ENCODE results near the gene UNG.

The UNG gene

GRCh38 chr12:109147954-109148353, 50.6 kb downstream of the UNG start:
- Histone ChIP-seq H3K4me1 (ENCODE audit: insufficient read depth, low read length) (no peaks in the 10 kb centered on the region), H3K27me3 (ENCODE audit: insufficient read depth, low read length) (no peaks in the 10 kb centered on the region; the same call in 1 of the 2 replicates), H3K36me3 (ENCODE audit: insufficient read depth, low read depth, low read length) (no peaks in the 10 kb centered on the region), H3K9me3 (ENCODE audit: insufficient read depth, low read depth, low read length) (no peaks in the 10 kb centered on the region), H3K9ac (ENCODE audit: low read depth, low read length) (no peak overlapping the region), H3K4me3 (ENCODE audit: low read length) (no peak overlapping the region), H3K27ac (ENCODE audit: low read length) (no peak overlapping the region)

DNA sequence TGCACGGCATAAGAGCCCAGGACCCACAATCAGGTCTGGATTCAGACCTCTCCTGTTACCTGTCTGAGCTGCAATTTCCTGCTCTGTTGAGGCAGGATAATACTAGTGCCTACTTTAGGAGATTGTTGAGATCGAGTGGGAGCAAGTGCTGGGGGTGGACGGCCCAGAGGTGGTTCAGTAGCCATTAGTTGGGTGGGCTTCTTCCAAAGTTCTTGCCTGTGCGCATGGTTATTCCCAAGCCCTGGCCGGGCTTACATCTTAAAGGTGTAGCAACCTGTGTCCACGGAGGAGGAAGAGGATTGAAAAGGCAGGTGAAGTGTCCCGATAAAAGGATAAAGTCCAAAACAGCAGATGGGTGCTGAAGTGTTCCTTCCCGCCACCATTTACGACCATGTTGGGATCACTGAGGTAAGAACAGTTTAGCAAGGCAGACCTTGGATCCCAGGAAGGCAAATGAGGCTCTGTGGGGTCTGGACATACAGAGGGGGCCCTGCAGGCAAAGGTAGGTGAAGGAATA, 52.8 kb downstream of the UNG start:
- Histone ChIP-seq H3K4me3 (ENCODE audit: low read length) (no peak overlapping the region), H3K9ac (ENCODE audit: low read depth, low read length) (no peak overlapping the region), H3K36me3 (ENCODE audit: insufficient read depth, low read depth, low read length) (no peaks in the 10 kb centered on the region), H3K27ac (ENCODE audit: low read length) (no peak overlapping the region), H3K9me3 (ENCODE audit: insufficient read depth, low read depth, low read length) (no peaks in the 10 kb centered on the region), H3K4me1 (ENCODE audit: insufficient read depth, low read length) (no peaks in the 10 kb centered on the region; the same call in 1 of the 2 replicates), H3K27me3 (ENCODE audit: insufficient read depth, low read length) (peaks cover 14% of the 10 kb centered on the region)

DNA sequence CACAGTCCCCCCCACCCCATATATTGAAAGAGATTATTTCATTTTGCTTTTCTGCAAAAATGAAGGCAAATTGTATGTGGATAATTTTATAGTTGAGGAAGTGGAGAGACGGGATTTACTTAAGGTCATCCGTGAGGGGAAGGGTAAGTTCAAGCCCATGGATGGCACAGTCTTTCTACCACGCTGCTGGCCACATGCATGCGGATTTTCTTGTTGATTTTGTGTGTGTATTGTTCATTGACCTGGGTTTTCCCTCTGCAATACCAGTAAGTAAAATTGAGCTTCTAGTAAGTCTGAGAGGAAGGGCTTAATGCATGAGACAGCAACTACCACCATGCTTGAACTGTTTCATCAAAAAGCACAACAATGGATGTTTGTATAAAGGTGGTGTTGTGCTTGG, 54.1 kb downstream of the UNG start:
- peaks cover 14% of the 10 kb centered on the region for H3K27me3 ChIP-seq (ENCODE audit: insufficient read depth, low read length)
- H3K4me3 ChIP-seq (ENCODE audit: low read length) = no peak overlapping the region
- H3K9me3 ChIP-seq (ENCODE audit: insufficient read depth, low read depth, low read length) = no peaks in the 10 kb centered on the region
- no peaks in the 10 kb centered on the region for H3K36me3 ChIP-seq (ENCODE audit: insufficient read depth, low read depth, low read length)
- H3K27ac ChIP-seq (ENCODE audit: low read length) = no peak overlapping the region
- peaks cover 4% of the 10 kb centered on the region; the same call in 1 of the 2 replicates for H3K4me1 ChIP-seq (ENCODE audit: insufficient read depth, low read length)
- H3K9ac ChIP-seq (ENCODE audit: low read depth, low read length) = no peak overlapping the region

DNA sequence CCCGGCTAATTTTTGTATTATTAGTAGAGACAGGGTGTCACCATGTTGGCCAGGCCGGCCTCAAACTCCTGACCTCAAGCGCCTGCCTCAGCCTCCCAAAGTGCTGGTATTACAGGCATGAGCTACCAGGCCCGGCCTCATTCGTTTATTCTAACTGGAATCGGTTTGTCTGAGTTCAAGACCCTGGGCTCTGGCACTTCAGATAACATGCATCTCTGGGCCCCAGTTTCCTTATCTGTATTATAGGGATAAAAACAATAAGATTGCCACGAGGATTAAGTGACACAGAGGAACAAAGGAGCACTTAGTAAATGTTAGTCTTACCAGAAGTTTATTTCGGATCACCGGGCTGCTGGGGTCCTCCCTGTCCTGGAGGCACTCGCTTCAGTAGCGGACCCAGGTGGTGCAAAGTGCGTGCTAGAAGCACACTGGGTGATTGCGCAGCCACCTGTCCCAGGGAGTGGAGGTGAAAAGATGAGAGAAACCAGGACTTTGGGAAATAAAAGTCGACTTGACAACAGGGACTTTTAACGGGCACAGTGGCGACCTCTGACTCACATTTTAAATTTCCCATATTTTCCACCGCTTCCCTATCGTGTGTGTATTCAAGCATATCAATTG, 56.5 kb downstream of the UNG start:
- Histone ChIP-seq H3K27me3 (ENCODE audit: insufficient read depth, low read length) (peaks cover 14% of the 10 kb centered on the region), H3K4me1 (ENCODE audit: insufficient read depth, low read length) (peaks cover 4% of the 10 kb centered on the region; the same call in 1 of the 2 replicates), H3K36me3 (ENCODE audit: insufficient read depth, low read depth, low read length) (no peaks in the 10 kb centered on the region), H3K27ac (ENCODE audit: low read length) (no peak overlapping the region), H3K4me3 (ENCODE audit: low read length) (peak overlapping the region; percentile 95), H3K9ac (ENCODE audit: low read depth, low read length) (peak overlapping the region; percentile 72), H3K9me3 (ENCODE audit: insufficient read depth, low read depth, low read length) (no peaks in the 10 kb centered on the region)

- peak overlapping the region; percentile 95 for H3K4me3 ChIP-seq (ENCODE audit: low read length)
- H3K27ac ChIP-seq (ENCODE audit: low read length) = peak overlapping the region; percentile 97
- no peaks in the 10 kb centered on the region for H3K9me3 ChIP-seq (ENCODE audit: insufficient read depth, low read depth, low read length)
- no peaks in the 10 kb centered on the region for H3K36me3 ChIP-seq (ENCODE audit: insufficient read depth, low read depth, low read length)
- peak overlapping the region; percentile 95 for H3K9ac ChIP-seq (ENCODE audit: low read depth, low read length)
- peaks cover 14% of the 10 kb centered on the region for H3K27me3 ChIP-seq (ENCODE audit: insufficient read depth, low read length)
- H3K4me1 ChIP-seq (ENCODE audit: insufficient read depth, low read length) = peaks cover 4% of the 10 kb centered on the region; the same call in 1 of the 2 replicates
These were observed 57.3 kb downstream of the UNG start for GRCh38 chr12:109154451-109155438.

DNA sequence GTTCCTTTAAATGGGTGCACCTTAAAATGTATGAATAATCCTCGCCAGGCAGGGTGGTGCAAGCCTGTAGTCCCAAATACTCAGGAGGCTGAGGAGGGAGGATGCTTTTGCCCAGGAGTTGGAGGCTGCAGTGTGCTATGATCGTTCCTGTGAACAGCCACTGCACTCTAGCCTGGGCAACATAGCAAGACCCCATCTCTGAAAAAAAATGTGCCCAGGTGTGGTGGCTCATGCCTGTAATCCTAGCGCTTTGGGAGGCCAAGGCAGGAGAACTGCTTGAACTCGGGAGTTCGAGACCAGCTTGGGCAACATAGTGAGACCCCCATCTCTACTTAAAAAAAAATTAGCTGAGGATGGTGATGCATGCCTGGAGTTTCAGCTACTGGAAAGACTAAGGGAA, 58.6 kb downstream of the UNG start:
- Histone ChIP-seq H3K4me1 (ENCODE audit: insufficient read depth, low read length) (peaks cover 4% of the 10 kb centered on the region; the same call in 1 of the 2 replicates), H3K27ac (ENCODE audit: low read length) (no peak overlapping the region), H3K9me3 (ENCODE audit: insufficient read depth, low read depth, low read length) (no peaks in the 10 kb centered on the region), H3K4me3 (ENCODE audit: low read length) (no peak overlapping the region), H3K9ac (ENCODE audit: low read depth, low read length) (no peak overlapping the region), H3K36me3 (ENCODE audit: insufficient read depth, low read depth, low read length) (no peaks in the 10 kb centered on the region), H3K27me3 (ENCODE audit: insufficient read depth, low read length) (peaks cover 14% of the 10 kb centered on the region)

- Histone ChIP-seq H3K9ac (ENCODE audit: low read depth, low read length) (no peak overlapping the region), H3K9me3 (ENCODE audit: insufficient read depth, low read depth, low read length) (no peaks in the 10 kb centered on the region), H3K4me3 (ENCODE audit: low read length) (no peak overlapping the region), H3K4me1 (ENCODE audit: insufficient read depth, low read length) (peaks cover 4% of the 10 kb centered on the region; the same call in 1 of the 2 replicates), H3K36me3 (ENCODE audit: insufficient read depth, low read depth, low read length) (no peaks in the 10 kb centered on the region), H3K27me3 (ENCODE audit: insufficient read depth, low read length) (peaks cover 14% of the 10 kb centered on the region), H3K27ac (ENCODE audit: low read length) (no peak overlapping the region)
These were observed 59.2 kb downstream of the UNG start for GRCh38 chr12:109156586-109156985.

GRCh38 chr12:109157986-109158385, 60.6 kb downstream of the UNG start:
- Histone ChIP-seq H3K4me1 (ENCODE audit: insufficient read depth, low read length) (peaks cover 4% of the 10 kb centered on the region; the same call in 1 of the 2 replicates), H3K4me3 (ENCODE audit: low read length) (no peak overlapping the region), H3K27me3 (ENCODE audit: insufficient read depth, low read length) (peaks cover 13% of the 10 kb centered on the region), H3K36me3 (ENCODE audit: insufficient read depth, low read depth, low read length) (no peaks in the 10 kb centered on the region), H3K27ac (ENCODE audit: low read length) (no peak overlapping the region), H3K9me3 (ENCODE audit: insufficient read depth, low read depth, low read length) (no peaks in the 10 kb centered on the region), H3K9ac (ENCODE audit: low read depth, low read length) (no peak overlapping the region)

GRCh38 chr12:109160433-109160832, 63.0 kb downstream of the UNG start:
- no peak overlapping the region for H3K4me3 ChIP-seq (ENCODE audit: low read length)

More at GRCh38 chr12:109160433-109160832, 63.0 kb downstream of the UNG start:
- Histone ChIP-seq H3K27me3 (ENCODE audit: insufficient read depth, low read length) (no peaks in the 10 kb centered on the region), H3K27ac (ENCODE audit: low read length) (no peak overlapping the region), H3K36me3 (ENCODE audit: insufficient read depth, low read depth, low read length) (no peaks in the 10 kb centered on the region), H3K4me1 (ENCODE audit: insufficient read depth, low read length) (peaks cover 3% of the 10 kb centered on the region; the same call in 1 of the 2 replicates), H3K9me3 (ENCODE audit: insufficient read depth, low read depth, low read length) (no peaks in the 10 kb centered on the region), H3K9ac (ENCODE audit: low read depth, low read length) (no peak overlapping the region)

Data from iPS-20b (cell line).